ENCODE data around the gene OR4C6.

The OR4C6 gene

DNA sequence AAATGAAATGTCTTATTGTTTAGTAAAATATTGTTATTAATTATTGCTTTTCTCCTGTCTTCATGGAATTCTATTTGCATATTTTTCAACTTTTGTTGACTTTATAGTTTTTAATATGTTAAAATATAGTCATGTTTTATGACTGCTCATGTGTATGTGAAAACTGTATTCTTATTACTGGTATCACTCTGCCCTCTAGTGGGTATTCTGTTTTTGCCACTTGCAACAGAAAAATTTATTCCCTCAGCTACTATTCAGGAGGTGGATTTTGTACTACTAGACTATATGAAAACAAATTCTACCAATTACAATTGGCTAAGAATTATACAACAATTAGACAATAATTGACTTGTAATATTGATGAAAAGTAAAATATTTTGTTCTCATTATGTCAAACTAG lies 45.0 kb downstream of the OR4C6 start:
- peaks cover 6% of the 10 kb centered on the region for H3K9me3 ChIP-seq (ENCODE audit: control insufficient read depth, insufficient read depth, low read length)
- H3K4me3 ChIP-seq (ENCODE audit: low read depth, low read length) = no peak overlapping the region
- H3K27me3 ChIP-seq (ENCODE audit: control insufficient read depth, insufficient read depth, low read length) = no peaks in the 10 kb centered on the region
- no peaks in the 10 kb centered on the region for H3K36me3 ChIP-seq (ENCODE audit: control insufficient read depth, insufficient read depth, low read length)
- H3K4me1 ChIP-seq (ENCODE audit: control insufficient read depth, insufficient read depth, low read length) = no peaks in the 10 kb centered on the region
- H3K9ac ChIP-seq (ENCODE audit: low read depth, low read length) = no peak overlapping the region

DNA sequence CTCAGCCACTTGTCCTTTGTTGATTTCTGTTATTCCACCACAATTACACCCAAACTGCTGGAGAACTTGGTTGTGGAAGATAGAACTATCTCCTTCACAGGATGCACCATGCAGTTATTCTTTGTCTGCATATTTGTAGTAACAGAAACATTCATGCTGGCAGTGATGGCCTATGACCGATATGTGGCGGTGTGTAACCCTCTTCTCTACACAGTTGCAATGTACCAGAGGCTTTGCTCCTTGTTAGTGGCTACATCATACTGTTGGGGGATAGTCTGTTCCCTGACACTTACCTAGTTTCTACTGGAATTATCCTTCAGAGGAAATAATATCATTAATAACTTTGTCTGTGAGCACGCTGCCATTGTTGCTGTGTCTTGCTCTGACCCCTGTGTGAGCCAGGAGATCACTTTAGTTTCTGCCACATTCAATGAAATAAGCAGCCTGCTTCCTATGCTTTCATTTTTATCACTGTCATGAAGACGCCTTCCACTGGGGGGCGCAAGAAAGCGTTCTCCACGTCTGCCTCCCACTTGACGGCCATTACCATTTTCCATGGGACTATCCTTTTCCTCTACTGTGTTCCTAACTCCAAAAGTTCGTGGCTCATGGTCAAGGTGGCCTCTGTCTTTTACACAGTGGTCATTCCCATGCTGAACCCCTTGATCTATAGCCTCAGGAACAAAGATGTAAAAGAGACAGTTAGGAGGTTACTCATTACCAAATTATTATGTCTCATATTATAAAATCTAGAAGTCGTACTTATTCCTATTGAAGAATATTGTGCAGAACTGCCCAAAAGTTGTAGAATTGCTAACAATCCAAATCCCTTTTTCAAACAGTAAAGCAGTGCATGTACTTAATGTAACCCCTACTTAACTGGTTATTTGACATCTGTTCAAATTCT lies 53.2 kb downstream of the OR4C6 start:
- H3K36me3 ChIP-seq (ENCODE audit: control insufficient read depth, insufficient read depth, low read length) = no peaks in the 10 kb centered on the region
- H3K27me3 ChIP-seq (ENCODE audit: control insufficient read depth, insufficient read depth, low read length) = no peaks in the 10 kb centered on the region
- no peaks in the 10 kb centered on the region for H3K4me1 ChIP-seq (ENCODE audit: control insufficient read depth, insufficient read depth, low read length)
- no peak overlapping the region for H3K4me3 ChIP-seq (ENCODE audit: low read depth, low read length)
- H3K9ac ChIP-seq (ENCODE audit: low read depth, low read length) = no peak overlapping the region
- H3K9me3 ChIP-seq (ENCODE audit: control insufficient read depth, insufficient read depth, low read length) = peaks cover 10% of the 10 kb centered on the region
